HG03565 (cell line): ENCODE data around the gene TIMP1.

Experiments used
- ATAC-seq: cut with Tn5 transposase; IDR thresholded peaks from one replicate; pipeline ENCODE4 v1.9.1; 2021; ENCODE audit warnings: mild to moderate bottlenecking, moderate library complexity; ENCODE audit not compliant: unreplicated experiment

Gene TIMP1

DNA sequence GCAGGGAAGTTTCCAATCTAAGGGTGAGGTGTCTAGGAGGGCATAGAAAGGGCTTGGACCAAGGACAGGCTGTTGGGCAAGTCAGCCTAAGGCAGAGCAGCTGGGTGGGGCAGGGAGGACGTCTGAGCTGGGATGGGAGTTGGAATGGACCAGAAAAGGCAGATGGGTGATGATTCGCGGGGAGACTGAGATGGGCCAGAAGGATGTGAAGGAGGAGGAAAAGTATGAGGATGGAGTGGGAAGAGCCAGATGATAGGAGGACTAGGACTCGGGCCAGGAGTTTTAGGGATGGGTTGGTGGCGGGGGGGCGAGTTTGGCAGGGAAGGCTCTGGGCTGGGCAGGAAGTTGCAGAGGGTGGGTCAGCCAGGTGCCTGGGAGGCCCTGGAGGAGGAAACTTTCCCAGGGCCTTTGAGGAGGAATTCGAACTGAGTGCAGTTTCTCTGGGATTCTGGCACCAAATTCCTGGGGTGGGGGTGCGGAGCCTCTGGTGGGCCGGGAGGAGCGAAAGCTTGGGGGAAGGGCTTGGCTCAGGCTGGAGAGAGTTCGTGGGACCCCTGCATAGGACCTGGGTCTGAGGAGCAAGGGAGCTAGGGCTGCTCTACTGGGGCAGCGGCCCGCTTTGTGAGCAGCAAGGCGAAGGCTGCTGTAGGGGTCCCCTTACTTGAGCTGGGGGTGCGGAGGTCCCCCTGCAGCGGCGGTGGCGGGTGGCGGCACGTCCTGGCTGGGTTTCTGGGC is 8.7 kb upstream of the TIMP1 start:
- no peak for ATAC-seq

GRCh38 chrX:47574076-47574546 is 8.1 kb upstream of the TIMP1 start:
- ATAC-seq = no peak

DNA sequence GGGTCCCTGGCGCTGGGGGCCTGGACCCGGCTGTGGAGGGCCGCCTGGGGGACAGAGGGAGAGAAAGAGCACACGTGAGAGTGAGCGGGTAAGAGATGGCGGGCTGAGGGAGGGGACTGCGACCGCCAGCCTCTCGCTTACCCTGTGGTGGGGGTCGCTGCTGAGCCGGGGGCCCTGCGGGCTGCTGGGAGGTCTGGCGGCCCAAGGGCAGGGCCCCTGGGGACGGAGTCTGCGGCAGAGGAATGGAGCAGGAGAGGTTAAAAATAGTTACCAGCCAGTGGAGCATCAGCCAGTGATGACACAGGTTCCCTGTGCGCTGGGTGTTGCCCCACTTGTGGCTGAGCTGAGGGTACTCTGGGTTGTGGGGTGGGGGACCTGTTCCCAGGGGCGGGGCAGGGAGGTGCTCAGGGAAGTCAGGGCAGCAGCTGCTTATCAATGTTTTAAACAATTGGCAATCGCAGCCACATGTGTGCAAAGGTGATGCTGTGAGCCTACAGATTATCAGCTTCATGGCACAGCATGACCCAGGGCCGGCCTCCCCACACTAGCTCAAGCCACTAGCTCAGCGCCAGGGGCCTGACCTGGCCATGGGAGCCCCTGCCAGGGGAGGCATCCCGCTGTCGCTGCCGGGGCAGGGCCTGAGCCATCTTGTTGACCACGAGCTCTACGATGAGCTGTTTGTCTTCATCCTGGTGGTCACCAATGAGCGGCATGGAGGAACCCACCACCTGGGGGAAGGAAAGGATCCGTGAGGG is 7.5 kb upstream of the TIMP1 start:
- ATAC-seq = no peak

DNA sequence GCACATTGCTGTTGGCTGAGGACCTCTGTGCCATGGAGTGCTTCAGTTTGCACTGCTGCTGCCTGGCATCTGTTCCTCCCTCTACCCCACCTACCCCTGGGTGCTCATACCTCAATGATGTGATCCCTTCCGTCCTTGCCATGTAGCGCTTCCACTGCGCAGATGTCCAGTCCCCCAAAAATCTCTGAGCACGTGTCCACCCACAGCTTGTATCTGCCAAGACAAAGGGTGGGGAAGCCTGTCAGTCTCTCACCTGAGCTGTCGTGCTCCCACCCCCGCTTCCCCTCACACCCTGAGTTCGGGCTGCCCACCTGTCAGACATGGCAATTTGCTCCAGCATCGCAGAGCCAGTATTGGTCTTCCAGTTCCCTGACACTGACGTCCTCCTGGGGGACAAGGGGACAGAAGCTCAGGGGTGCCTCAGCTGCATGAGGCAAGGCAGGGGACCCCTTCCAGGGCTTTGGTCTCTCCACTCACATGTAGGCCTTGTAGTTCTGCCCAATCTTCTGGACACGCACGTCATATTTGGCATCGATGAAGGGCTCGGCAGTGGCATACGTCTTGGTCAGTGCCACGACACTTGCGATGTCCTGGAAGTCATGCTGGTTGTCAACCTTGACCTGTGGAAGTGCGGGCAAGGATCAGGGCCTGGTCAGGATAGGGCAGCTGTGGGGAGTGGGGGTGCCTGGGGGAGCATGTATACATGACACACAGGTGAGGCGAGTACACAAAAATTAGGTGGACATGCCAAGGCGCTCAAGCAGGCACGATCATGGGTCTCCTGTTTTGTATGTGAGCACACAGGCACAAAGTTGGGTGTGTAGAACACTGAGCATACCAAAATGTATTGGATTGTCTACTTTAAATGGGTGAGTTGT is 6.0 kb upstream of the TIMP1 start:
- ATAC-seq = no peak

- ATAC-seq = no peak
Observed at GRCh38 chrX:47577424-47577823, 4.8 kb upstream of the TIMP1 start.

DNA sequence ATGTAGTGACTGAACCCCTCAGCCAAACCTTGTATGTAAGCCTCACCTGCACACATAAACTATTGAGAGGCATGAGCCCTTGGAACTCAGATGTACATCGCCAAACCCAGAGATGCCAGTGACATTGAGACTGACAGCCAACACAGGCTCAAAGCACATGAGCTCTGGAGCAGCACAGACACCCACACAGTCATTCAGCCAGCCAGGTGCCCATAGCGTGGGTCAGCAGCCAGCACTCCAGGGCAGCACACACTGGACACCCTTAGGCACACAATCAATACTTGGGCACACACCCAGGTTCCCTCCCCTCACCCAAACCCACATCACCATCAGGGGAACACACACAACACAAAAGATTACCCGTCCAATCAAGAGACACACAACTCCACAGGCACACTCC is 4.3 kb upstream of the TIMP1 start:
- ATAC-seq = no peak

DNA sequence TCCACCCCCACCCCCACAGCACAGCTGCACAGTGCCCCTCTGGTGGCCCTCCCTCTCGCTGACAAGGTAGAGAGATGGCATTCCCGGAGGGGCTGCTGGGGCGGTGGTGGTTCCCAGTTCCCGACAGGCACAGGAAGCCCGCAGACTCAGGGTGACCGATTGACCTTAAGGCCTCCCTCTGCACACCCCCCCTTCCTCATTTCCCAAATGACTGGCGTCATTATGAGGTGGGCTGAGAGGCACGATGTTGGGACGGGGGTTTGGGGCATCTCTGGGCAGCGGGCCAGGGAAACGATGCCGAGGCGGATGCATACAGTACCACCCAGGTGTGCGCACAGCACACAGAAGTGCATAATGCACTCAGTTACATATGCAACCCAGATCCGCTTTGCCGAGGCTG is 3.5 kb upstream of the TIMP1 start:
- no peak for ATAC-seq

GRCh38 chrX:47579537-47579936 is 2.7 kb upstream of the TIMP1 start:
- no peak for ATAC-seq

DNA sequence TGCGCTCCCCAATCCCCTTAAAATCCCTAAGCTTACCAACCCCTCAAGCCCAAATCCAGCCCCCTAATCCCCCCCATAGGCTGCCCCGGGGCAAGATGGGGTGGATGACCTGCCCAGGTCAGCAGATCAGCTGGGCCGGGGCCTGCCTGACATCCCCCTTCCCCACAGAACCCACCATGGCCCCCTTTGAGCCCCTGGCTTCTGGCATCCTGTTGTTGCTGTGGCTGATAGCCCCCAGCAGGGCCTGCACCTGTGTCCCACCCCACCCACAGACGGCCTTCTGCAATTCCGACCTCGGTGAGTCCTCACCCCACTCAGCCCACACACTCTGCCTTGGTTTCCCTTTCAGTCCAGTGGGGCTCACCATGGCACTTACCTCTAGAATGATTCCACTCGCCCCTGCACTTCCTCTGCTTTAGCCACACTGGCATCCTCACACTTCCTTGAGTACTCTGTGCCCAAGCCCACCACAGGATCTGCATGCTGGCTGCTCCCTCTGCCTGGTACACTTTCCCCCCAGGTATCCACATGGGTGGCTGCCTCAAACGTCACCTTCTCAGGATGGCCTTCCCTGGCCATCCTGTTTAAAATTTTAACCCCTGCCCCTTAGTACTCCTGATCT is 1.1 kb downstream of the TIMP1 start:
- ATAC-seq = no peak

DNA sequence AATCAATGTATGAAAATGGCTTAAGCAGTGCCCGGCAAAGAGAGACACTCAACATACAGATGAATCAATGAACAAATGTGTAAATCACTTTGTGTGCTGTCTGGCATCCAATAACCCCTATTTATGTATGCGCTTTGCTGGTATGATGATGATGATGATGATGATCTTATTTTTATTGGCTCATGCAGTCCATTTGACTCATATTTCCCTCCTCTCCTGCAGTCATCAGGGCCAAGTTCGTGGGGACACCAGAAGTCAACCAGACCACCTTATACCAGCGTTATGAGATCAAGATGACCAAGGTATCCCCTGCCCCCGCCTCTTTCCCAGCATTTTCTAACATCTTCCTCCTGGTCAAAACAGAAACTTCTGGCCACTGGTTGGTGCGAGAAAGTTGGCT is 2.5 kb downstream of the TIMP1 start:
- ATAC-seq = no peak

GRCh38 chrX:47585273-47585672 is 3.0 kb downstream of the TIMP1 start:
- ATAC-seq = no peak

GRCh38 chrX:47586043-47586787 is 4.0 kb downstream of the TIMP1 start:
- no peak for ATAC-seq

DNA sequence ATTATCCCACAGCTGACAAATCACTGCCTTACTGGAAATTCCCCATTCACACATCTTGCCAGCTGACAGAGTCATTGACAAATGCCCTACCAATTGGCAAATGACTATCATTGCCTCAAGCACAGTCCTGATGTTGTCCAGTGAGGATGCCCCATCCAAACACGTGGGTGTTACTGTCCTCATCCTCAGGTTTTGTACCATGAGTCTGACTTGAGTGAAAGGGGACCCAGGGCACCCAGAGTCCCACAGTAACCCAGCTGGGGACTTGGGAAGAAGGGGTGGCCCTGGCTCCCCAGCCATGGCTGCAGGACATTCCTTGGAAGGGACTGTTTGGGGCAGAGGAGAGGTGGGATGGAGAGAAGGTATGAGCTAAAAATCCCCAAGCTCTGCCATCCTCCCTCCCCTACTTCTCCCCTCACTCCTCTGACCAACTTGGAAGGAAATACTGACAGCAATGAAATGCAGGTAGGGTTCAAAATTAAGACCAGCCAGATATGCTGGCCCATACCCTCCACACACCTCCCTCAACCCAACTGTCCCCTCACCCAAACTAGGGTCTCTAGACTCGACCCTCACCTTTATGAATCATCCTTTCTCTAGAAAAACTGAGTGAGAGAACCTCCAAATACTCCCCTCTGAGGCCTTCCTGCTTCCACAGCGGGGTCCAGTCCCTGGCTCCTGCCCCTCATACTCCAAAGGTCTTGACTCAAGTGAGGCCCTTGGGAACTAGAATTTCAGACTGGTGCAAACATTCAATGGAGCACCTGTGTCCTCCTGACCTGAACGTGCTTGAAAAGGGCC is 5.1 kb downstream of the TIMP1 start:
- no peak for ATAC-seq

- no peak for ATAC-seq
Observed at GRCh38 chrX:47587906-47588735, 5.9 kb downstream of the TIMP1 start.

GRCh38 chrX:47590984-47591383 is 8.7 kb downstream of the TIMP1 start:
- ATAC-seq = no peak

DNA sequence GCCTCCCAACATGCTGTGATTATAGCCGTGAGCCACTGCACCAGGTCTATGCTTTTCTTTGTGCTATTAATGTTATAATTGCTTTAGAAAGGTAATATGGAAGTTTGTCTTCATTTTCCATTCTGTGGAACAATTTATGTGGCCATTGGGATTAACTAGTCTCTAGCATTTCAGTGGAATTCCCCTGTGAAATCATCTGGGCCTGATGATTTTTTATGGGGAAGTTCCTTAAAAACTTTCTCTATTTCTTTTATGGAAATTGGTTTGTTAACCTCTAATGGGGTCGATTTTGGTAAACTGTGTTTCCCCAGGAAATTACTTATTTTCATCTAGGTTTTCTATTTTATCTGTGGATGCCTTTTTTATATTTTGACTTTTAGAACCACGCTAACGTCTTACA is 11.3 kb downstream of the TIMP1 start:
- no peak for ATAC-seq

GRCh38 chrX:47595716-47596251 is 13.5 kb downstream of the TIMP1 start:
- ATAC-seq = no peak

GRCh38 chrX:47596256-47596655 is 14.0 kb downstream of the TIMP1 start:
- ATAC-seq = no peak
